Progenitor cell of endocrine pancreas (in vitro differentiated cells): ENCODE measurements around the gene RAI14. TPM values are rescaled to one million over a fixed set of nuclear protein-coding genes. Genes with fewer than 3 reads are reported as not detected.
"Not testable (repeated sequence)": the region's sequence is repeated elsewhere in the genome, so short reads cannot be mapped to it uniquely, and the experiment has no call there.

Source experiments
- DNase-seq: peaks from one replicate; pipeline ENCODE4 v3.0.0; 2021; ENCODE audit warnings: low spot score; ENCODE audit not compliant: unreplicated experiment
- H3K27ac Mint-ChIP-seq: 2 replicates; pipeline ENCODE4 v1.8.0; 2021; ENCODE audit warnings: mild to moderate bottlenecking, moderate library complexity, mixed read lengths
- H3K27me3 Mint-ChIP-seq: 2 replicates; pipeline ENCODE4 v1.8.0; 2021; ENCODE audit warnings: mixed read lengths
- H3K36me3 Mint-ChIP-seq: 2 replicates; pipeline ENCODE4 v1.8.0; 2022; ENCODE audit warnings: mixed read lengths; ENCODE audit not compliant: insufficient read depth
- H3K4me1 Mint-ChIP-seq: 2 replicates; pipeline ENCODE4 v1.8.0; 2021; ENCODE audit warnings: low read depth, mixed read lengths
- H3K4me3 Mint-ChIP-seq: 2 replicates; pipeline ENCODE4 v1.8.0; 2021; ENCODE audit warnings: low read depth, mild to moderate bottlenecking, moderate library complexity, mixed read lengths
- H3K9me3 Mint-ChIP-seq: 2 replicates; pipeline ENCODE4 v1.8.0; 2021; ENCODE audit warnings: low read depth, mixed read lengths
- total RNA-seq: library from RNA; stranded (reverse); gene quantifications from 2 replicates; pipeline ENCODE4 v1.2.1, GENCODE V29; 2021
- TF ChIP-seq, protein P1 (sequence below): fragments of 200-600 bp; sonication (generic); IDR thresholded peaks from one replicate; pipeline ENCODE4 v1.5.0; 2021; ENCODE audit warnings: antibody characterized with exemption, mild to moderate bottlenecking; ENCODE audit not compliant: unreplicated experiment

The RAI14 gene
- total RNA-seq, 1 donor from 2014 or later: 121 TPM

DNA sequence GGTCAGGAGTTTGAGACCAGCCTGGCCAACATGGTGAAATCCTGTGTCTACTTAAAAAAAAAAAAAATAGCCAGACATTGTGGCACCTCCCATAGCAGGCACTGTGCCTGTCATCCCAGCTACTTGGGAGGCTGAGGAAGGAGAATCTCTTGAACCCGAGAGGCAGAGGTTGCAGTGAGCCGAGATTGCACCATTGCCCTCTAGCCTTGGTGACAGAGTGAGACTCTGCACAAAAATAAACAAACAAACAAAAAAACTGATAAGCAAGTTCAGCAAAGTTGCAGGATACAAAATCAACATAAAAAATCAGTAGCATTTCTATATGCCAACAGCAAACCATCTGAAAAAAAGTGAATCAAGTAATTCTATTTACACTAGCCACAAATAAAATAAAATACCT, 118.0 kb downstream of the RAI14 start:
- no peak overlapping the region for H3K27ac Mint-ChIP-seq
- peaks cover 2% of the 10 kb centered on the region for H3K4me1 Mint-ChIP-seq
- TF ChIP-seq, protein P1, sequence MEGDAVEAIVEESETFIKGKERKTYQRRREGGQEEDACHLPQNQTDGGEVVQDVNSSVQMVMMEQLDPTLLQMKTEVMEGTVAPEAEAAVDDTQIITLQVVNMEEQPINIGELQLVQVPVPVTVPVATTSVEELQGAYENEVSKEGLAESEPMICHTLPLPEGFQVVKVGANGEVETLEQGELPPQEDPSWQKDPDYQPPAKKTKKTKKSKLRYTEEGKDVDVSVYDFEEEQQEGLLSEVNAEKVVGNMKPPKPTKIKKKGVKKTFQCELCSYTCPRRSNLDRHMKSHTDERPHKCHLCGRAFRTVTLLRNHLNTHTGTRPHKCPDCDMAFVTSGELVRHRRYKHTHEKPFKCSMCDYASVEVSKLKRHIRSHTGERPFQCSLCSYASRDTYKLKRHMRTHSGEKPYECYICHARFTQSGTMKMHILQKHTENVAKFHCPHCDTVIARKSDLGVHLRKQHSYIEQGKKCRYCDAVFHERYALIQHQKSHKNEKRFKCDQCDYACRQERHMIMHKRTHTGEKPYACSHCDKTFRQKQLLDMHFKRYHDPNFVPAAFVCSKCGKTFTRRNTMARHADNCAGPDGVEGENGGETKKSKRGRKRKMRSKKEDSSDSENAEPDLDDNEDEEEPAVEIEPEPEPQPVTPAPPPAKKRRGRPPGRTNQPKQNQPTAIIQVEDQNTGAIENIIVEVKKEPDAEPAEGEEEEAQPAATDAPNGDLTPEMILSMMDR: no peak
- peaks cover 40% of the 10 kb centered on the region for H3K36me3 Mint-ChIP-seq
- peaks cover 27% of the 10 kb centered on the region for H3K9me3 Mint-ChIP-seq
- no peaks in the 10 kb centered on the region for H3K27me3 Mint-ChIP-seq
- no peak for DNase-seq
- H3K4me3 Mint-ChIP-seq: no peak overlapping the region

DNA sequence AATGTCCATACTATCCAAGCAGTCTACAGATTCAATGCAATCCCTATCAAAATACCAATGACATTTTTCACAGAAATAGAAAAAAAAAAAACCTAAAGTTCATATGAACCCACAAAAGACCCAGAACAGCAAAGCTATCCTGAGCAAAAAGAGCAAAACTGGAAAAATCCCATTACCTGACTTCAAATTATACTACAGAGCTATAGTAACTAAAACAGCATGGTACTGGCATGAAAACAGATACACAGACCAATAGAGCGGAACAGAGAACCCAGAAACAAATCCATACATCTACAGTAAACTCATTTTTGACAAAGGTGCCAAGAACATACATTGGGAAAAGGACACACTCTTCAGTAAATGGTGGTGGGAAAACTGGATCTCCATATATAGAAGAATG, 118.5 kb downstream of the RAI14 start:
- not testable (repeated sequence) for H3K27ac Mint-ChIP-seq, DNase-seq, H3K4me3 Mint-ChIP-seq, H3K27me3 Mint-ChIP-seq, H3K4me1 Mint-ChIP-seq
- H3K9me3 Mint-ChIP-seq: peaks cover 30% of the 10 kb centered on the region
- peaks cover 45% of the 10 kb centered on the region for H3K36me3 Mint-ChIP-seq

DNA sequence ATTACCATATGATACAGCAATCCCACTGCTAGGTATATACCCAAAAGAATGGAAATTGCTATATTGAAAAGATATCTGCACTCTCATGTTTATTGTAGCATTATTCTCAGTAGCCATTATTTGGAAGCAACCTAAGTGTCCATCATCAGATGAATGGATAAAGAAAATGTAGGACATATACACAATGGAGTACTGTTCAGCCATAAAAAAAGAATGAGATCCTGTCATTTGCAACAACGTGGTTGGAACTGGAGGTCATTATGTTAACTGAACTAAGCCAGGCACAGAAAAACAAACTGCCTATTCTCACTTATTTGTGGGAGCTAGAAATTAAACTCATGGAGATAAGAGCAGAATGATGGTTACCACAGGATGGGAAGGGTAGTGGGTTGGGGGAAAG, 119.8 kb downstream of the RAI14 start:
- no peak for DNase-seq
- Mint-ChIP-seq H3K9me3 (peaks cover 32% of the 10 kb centered on the region), H3K4me3 (no peak overlapping the region), H3K27ac (no peak overlapping the region), H3K27me3 (no peaks in the 10 kb centered on the region), H3K4me1 (peaks cover 2% of the 10 kb centered on the region), H3K36me3 (peaks cover 47% of the 10 kb centered on the region)
- TF ChIP-seq, protein P1: no peak

DNA sequence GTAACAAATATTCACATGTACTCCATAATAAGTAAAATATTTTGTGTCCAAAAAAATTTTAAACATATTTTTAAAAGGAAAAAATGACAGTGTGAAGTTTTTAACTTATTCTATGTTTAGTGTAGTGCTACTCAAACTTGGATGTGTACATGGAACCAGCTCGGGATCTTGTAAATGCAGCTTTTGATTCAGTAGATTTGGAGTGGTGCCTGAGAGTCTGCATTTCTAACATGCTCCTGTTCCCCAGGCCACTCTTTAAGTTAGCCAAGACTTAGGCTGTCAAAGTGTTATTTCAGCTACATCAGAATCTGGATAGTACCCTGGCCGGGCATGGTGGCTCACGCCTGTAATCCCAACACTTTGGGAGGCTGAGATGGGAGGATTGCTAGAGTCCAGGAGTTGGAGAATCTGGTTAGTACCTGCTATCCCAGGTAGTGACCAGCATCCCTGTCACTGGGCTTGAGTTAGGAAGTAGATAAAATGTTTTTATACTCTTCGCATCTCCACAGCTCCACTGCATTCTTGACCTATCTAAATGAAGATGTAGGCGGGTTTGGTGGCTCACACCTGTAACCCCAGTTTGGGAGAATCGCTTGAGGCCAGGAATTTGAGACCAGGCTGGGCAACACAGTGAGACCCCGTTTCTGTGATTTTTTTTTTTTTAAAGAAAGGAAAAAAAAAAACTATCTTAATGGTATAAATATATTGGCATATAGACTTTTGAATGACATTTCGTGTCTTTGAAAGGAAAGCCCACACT, 122.1 kb downstream of the RAI14 start:
- TF ChIP-seq, protein P1: no peak
- Mint-ChIP-seq H3K4me3 (no peak overlapping the region), H3K27ac (no peak overlapping the region), H3K27me3 (no peaks in the 10 kb centered on the region), H3K36me3 (peaks cover 57% of the 10 kb centered on the region), H3K9me3 (peaks cover 42% of the 10 kb centered on the region), H3K4me1 (no peaks in the 10 kb centered on the region)
- DNase-seq: no peak

DNA sequence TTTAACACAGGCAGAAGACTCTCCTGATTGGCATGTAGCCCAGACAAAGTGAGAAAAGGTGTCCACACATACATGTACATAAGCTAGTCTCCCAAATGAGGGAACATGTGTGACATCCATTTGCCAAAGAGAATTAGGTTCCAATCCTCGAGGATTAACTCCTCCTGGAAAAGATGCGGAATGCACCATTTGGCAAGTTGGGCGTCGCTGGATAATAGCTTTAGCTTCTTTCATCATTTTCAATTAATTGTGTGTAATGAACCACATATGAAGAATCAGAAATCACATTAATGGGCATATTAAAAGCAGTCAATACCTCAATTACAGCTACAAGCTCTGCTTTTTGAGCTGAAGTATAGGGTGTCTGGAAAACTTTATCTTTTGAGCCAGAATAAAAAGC, 127.8 kb downstream of the RAI14 start:
- not testable (repeated sequence) for H3K4me1 Mint-ChIP-seq, DNase-seq, H3K4me3 Mint-ChIP-seq, H3K27ac Mint-ChIP-seq, H3K27me3 Mint-ChIP-seq
- peaks cover 36% of the 10 kb centered on the region for H3K9me3 Mint-ChIP-seq
- peaks cover 54% of the 10 kb centered on the region for H3K36me3 Mint-ChIP-seq

DNA sequence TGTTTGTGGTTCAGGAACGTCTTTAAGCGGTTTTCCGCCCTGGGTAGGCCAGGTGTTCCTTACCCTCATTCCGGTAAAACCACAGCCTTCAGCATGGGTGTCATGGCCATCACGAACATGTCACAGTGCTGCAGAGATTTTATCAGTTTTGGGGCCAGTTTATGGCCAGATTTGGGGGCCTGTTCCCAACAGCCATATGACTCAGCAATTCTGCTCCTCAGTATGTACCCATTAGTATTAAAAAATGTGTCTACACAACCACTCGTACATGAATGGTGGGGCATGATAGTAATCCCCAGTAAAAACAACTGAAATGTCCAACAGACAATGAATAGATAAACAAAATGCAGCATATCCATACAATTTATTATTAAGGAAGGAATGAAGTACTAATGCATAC, 130.9 kb downstream of the RAI14 start:
- H3K27ac Mint-ChIP-seq: peak overlapping the region; percentile 25
- H3K4me3 Mint-ChIP-seq: no peak overlapping the region
- H3K36me3 Mint-ChIP-seq: peaks cover 37% of the 10 kb centered on the region
- H3K27me3 Mint-ChIP-seq: no peaks in the 10 kb centered on the region
- peaks cover 22% of the 10 kb centered on the region for H3K9me3 Mint-ChIP-seq
- DNase-seq: no peak
- TF ChIP-seq, protein P1: no peak
- no peaks in the 10 kb centered on the region for H3K4me1 Mint-ChIP-seq
